Measurements from ENCODE around the gene HMBS.

- no peak for TF ChIP-seq CTCF (IDR thresholded peaks at IDR 0.05)
- no peak for TF ChIP-seq POLR2A (IDR thresholded peaks at IDR 0.05)
These were observed 761 bp downstream of the HMBS start for GRCh38 chr11:119085437-119085847.
